ENCODE measurements around the gene PARP12.

PARP12 gene

DNA sequence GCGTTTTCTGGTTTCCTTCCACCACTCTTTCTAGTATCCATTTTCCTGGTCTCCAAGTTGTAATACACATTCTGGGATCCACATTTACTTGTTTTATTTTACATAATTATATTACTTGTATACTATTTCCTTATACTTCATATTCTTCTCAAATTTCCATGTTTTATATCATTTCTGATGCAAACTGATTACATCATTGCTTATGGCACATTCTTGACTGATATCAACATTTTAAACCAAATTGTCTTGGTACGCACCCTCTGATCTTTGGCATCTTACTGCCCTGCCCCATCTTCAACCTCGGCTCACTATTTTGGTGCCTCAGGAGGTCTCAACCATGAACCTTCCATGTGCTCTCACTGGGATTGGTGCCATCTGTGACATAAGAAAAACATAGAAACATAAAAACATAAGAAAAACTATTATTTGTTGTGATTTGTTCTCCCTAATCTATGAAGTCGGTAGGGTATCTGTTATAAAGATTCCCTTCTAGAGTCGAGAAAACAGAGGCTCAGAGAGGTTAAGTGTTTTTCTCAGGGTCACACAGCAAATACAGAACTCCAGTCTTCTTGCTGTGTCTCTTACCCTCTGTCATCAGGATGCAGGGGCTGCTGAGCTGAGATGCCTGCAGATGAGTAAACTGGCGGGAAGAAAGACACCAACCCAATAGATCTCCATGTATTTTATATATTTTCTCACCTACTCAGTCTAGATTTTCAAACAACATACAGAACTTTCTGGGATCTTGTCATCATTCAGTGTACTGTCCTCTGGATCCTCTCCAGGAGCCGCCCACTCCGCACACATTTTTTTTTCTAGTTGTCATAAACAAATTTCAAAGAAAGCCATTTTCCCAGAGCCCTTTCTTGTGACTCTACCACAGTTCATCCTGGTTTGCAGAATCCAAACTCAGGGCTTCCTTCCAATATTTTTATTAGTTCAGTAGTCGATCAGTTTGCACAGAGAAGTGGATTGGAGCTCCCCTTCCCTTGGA is 79.5 kb downstream of the PARP12 start:
- H3K4me1 ChIP-seq (ENCODE audit: control insufficient read depth in 1 of 2, insufficient read depth in 1 of 2, low read depth in 1 of 2, low read length in 1 of 2) = no peaks in the 10 kb centered on the region
- H3K9me3 ChIP-seq = no peaks in the 10 kb centered on the region
- peaks cover 48% of the 10 kb centered on the region for H3K36me3 ChIP-seq
- TF ChIP-seq, protein P1, sequence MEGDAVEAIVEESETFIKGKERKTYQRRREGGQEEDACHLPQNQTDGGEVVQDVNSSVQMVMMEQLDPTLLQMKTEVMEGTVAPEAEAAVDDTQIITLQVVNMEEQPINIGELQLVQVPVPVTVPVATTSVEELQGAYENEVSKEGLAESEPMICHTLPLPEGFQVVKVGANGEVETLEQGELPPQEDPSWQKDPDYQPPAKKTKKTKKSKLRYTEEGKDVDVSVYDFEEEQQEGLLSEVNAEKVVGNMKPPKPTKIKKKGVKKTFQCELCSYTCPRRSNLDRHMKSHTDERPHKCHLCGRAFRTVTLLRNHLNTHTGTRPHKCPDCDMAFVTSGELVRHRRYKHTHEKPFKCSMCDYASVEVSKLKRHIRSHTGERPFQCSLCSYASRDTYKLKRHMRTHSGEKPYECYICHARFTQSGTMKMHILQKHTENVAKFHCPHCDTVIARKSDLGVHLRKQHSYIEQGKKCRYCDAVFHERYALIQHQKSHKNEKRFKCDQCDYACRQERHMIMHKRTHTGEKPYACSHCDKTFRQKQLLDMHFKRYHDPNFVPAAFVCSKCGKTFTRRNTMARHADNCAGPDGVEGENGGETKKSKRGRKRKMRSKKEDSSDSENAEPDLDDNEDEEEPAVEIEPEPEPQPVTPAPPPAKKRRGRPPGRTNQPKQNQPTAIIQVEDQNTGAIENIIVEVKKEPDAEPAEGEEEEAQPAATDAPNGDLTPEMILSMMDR (IDR thresholded peaks at IDR 0.05) = no peak
- H3K27me3 ChIP-seq = no peaks in the 10 kb centered on the region
- H3K27ac ChIP-seq = no peak overlapping the region
- no peak overlapping the region for H3K4me3 ChIP-seq (ENCODE audit: low read depth in 1 of 2, low read length in 1 of 2)

DNA sequence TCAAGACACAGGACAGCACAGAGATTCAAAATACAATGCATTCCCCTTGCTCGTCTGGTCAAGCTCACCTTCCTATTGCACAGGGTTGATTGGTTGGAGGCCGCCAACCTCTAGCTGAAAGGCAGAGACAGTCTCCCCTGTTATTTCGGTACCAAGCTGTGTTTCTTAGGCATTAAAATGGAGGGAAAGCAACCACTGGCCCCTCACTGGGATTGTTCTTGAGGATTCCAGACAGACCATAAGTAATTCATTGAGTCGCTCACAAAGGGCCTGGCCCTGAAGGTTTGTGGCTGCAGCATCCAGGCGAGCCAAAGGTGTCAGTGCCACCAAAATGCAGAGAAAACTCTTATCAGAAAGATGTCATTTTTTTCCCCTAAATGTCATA is 81.2 kb downstream of the PARP12 start:
- Histone ChIP-seq H3K4me1 (ENCODE audit: control insufficient read depth in 1 of 2, insufficient read depth in 1 of 2, low read depth in 1 of 2, low read length in 1 of 2) (no peaks in the 10 kb centered on the region), H3K36me3 (peaks cover 52% of the 10 kb centered on the region), H3K27ac (no peak overlapping the region), H3K27me3 (no peaks in the 10 kb centered on the region), H3K9me3 (no peaks in the 10 kb centered on the region), H3K4me3 (ENCODE audit: low read depth in 1 of 2, low read length in 1 of 2) (no peak overlapping the region)
- TF ChIP-seq, protein P1 (IDR thresholded peaks at IDR 0.05) = no peak

DNA sequence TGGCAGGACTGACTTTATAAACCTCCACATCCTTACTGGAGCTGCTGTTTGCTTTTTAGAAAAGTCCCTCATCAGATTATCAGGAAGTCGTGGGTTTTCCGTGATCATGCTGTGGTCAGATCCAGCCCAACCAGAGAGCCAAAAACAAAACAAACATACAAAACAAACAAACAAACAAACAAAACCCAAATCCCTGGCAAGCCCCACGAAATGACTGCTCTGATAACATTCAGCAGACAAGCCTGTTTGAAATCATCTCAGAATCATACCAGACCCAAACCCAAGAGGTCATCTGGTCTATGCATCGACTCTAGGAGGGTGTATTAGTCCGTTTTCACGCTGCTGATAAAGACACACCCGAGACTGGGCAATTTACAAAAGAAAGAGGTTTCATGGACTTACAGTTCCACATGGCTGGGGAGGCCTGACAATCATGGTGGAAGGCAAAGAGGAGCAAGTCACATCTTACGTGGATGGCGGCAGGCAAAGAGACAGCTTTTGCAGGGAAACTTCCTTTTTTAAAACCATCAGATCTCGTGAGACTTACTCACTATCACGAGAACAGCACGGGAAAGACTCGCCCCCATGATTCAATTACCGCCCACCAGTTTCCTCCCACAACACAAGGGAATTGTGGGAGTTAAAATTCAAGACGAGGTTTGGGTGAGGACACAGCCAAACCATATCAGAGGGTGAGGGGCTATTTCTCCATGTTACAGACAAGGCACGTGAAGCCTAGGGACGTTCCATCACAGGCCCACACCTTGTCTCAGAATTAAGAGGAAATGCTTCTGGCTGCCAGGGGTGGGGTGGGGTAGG is 85.7 kb downstream of the PARP12 start:
- no peaks in the 10 kb centered on the region for H3K9me3 ChIP-seq
- H3K4me1 ChIP-seq (ENCODE audit: control insufficient read depth in 1 of 2, insufficient read depth in 1 of 2, low read depth in 1 of 2, low read length in 1 of 2) = no peaks in the 10 kb centered on the region
- peaks cover 70% of the 10 kb centered on the region for H3K36me3 ChIP-seq
- H3K27ac ChIP-seq = no peak overlapping the region
- H3K4me3 ChIP-seq (ENCODE audit: low read depth in 1 of 2, low read length in 1 of 2) = no peak overlapping the region
- TF ChIP-seq, protein P1 (IDR thresholded peaks at IDR 0.05) = no peak
- no peaks in the 10 kb centered on the region for H3K27me3 ChIP-seq

DNA sequence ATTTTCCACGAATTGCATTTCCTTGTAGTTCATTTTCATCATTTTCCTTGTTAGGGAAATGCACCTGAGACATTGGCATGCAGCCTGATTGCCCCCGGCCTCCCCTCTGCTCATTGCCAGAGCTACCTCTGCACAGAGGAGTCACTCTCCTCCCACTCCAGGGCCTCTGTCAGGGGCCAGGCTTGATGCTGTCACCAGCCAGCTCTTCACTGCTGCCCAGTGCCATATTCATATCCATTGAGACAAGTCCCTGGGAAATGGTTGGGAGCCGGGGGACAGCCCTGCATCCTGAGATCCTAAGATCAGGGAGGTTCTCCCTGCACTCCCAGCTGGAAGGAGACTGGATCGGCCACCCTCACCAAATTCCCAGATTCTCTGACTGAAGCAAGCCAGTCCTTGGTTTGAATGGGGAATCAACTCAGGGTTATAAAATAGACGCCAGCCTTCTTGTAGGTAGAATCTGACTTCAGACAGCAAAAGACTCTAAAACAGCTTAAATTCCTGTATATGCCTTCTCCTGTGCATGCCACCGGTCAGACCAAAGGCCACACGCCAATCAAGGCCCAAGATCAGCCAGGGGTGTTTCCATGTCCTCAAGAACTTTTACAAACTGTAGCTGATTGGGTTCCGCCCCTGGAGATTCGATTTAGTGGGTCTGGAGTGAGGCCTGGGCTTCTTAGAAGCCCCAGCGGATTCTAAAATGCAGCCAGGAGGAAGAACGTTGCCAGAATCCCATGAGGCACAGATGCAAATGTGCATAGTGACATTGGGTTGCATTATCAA is 86.5 kb downstream of the PARP12 start:
- Histone ChIP-seq H3K27ac (no peak overlapping the region), H3K27me3 (no peaks in the 10 kb centered on the region), H3K36me3 (peaks cover 73% of the 10 kb centered on the region), H3K9me3 (no peaks in the 10 kb centered on the region), H3K4me1 (ENCODE audit: control insufficient read depth in 1 of 2, insufficient read depth in 1 of 2, low read depth in 1 of 2, low read length in 1 of 2) (no peaks in the 10 kb centered on the region), H3K4me3 (ENCODE audit: low read depth in 1 of 2, low read length in 1 of 2) (no peak overlapping the region)
- TF ChIP-seq, protein P1 (IDR thresholded peaks at IDR 0.05) = no peak

DNA sequence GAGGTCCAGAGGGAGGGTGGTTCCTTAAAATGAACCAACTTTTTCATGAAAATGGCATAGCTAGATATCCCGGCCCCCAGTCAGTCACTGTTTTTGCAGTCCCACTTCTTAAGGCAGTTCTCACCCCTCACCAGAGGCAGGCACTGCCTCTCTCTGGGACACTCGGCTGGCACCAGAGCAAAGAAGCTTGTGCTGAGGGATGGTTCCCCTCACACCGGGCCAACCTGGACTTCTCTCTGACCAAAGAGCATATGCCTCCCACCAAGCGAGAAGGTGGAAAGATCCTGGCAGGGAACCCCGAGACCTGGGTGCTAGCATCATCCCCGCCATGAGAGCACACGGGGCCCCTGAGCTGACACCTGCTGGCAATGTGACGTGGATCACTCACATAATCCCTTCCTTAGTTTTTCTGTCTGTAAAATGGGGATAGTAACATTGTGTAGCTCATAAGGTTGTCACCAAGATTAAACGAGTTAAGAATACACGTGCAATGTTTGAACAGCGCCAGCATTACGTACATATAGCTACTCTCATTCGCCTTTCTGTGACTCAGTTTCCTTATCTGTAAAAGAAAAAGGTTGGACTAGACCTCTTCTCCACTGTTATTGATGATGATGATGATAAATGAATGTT is 88.5 kb downstream of the PARP12 start:
- Histone ChIP-seq H3K36me3 (peaks cover 84% of the 10 kb centered on the region), H3K4me1 (ENCODE audit: control insufficient read depth in 1 of 2, insufficient read depth in 1 of 2, low read depth in 1 of 2, low read length in 1 of 2) (no peaks in the 10 kb centered on the region), H3K27me3 (no peaks in the 10 kb centered on the region), H3K4me3 (ENCODE audit: low read depth in 1 of 2, low read length in 1 of 2) (no peak overlapping the region), H3K27ac (no peak overlapping the region), H3K9me3 (no peaks in the 10 kb centered on the region)
- TF ChIP-seq, protein P1 (IDR thresholded peaks at IDR 0.05) = no peak
